ENCODE data around the gene NUP160.

- TF ChIP-seq, protein P1, sequence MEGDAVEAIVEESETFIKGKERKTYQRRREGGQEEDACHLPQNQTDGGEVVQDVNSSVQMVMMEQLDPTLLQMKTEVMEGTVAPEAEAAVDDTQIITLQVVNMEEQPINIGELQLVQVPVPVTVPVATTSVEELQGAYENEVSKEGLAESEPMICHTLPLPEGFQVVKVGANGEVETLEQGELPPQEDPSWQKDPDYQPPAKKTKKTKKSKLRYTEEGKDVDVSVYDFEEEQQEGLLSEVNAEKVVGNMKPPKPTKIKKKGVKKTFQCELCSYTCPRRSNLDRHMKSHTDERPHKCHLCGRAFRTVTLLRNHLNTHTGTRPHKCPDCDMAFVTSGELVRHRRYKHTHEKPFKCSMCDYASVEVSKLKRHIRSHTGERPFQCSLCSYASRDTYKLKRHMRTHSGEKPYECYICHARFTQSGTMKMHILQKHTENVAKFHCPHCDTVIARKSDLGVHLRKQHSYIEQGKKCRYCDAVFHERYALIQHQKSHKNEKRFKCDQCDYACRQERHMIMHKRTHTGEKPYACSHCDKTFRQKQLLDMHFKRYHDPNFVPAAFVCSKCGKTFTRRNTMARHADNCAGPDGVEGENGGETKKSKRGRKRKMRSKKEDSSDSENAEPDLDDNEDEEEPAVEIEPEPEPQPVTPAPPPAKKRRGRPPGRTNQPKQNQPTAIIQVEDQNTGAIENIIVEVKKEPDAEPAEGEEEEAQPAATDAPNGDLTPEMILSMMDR (IDR thresholded peaks at IDR 0.05; ENCODE audit: insufficient read depth, low read length, poor library complexity, severe bottlenecking), result no peak
- TF ChIP-seq EZH2phosphoT487 (conservative IDR thresholded peaks at IDR 0.05; ENCODE audit: low read length), result no peak
These were observed 39.9 kb upstream of the NUP160 start for GRCh38 chr11:47887910-47888569.

Data from SU-DHL-6 (cell line).